ENCODE measurements around the gene PRR19.

PRR19 gene

DNA sequence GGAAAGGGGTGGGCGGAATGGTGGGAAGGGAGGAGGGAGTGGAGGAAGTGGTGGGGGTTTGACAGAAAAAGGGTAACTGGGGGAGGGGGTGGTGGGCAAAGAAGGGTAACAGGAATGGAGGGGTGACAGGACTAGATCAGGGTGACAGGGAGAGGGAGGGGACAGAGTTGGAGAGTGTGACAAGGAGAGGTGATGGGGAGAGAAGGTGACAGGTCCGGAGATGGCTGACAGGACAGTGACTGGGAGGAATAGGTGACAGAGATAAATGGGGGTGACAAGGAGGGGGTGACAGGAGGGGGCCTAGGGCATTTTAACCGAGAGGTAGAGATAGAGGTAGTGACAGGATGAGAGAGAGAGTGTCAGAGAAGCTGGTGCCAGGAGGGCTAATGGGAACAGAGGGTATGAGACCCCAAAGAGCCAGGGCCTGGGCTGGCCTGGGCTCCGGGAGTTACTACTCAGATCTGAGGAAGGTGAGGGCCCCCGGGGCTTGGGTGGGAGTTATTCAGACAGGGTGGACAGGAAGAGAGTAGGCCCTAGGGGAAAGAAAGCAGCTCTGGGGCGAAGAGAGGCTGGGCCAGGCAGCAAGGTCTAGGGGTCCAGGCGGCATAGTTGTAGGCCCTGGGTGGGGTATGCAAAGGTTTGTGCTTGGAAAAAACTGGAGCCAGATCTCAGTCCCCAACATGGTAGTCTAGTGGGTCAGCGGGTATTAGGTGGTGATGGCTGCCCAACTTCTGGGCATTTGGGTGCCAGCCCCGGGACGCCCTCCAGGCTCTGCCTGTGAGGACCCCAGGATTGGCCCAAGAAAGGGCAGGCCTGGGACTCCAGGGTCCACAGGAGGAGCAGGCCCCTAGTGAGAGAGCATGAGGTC is 32.2 kb upstream of the PRR19 start:
- no peak for FAIRE-seq
- DNase-seq (ENCODE audit: insufficient read length, low spot score), result no peak
- TF ChIP-seq, protein P1, sequence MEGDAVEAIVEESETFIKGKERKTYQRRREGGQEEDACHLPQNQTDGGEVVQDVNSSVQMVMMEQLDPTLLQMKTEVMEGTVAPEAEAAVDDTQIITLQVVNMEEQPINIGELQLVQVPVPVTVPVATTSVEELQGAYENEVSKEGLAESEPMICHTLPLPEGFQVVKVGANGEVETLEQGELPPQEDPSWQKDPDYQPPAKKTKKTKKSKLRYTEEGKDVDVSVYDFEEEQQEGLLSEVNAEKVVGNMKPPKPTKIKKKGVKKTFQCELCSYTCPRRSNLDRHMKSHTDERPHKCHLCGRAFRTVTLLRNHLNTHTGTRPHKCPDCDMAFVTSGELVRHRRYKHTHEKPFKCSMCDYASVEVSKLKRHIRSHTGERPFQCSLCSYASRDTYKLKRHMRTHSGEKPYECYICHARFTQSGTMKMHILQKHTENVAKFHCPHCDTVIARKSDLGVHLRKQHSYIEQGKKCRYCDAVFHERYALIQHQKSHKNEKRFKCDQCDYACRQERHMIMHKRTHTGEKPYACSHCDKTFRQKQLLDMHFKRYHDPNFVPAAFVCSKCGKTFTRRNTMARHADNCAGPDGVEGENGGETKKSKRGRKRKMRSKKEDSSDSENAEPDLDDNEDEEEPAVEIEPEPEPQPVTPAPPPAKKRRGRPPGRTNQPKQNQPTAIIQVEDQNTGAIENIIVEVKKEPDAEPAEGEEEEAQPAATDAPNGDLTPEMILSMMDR (IDR thresholded peaks at IDR 0.05; ENCODE audit: insufficient read depth, missing control alignments), result no peak

DNA sequence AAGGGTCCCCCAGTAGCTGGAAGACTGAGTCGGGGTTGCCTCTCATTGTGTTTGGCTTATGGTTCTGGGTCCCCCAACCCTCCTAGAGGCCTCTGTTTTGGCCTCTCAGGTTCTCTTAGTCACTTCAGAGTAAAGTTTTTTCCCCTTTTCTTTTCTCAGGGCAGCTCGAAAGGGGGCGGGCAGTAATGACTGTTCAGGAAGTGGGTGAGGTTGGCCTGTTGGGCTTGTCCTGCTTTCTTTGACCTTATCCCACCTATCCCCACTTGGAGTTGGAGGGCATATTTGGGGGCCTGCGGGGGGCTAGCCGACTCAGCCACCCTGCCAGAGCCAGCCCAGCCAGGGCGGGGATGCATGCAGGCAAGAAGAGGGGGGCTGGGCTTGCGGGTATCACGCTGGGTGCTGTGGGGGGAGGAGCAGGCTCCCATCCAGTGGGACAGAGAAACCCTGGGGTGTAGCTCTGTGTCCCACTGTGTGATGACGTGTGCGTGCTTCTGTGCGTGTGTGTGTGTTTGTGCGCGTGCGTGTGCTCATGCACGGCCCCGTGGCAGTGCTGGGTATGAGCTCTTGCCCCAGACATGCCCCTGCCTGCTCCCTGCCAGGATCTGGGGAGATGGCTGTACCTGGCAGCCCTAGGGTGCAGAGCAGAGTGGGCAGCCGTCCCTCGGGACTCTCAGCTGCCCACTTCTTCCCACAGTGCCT is 31.4 kb upstream of the PRR19 start:
- no peak for FAIRE-seq
- TF ChIP-seq, protein P1 (IDR thresholded peaks at IDR 0.05; ENCODE audit: insufficient read depth, missing control alignments), result no peak
- no peak for DNase-seq (ENCODE audit: insufficient read length, low spot score)

DNA sequence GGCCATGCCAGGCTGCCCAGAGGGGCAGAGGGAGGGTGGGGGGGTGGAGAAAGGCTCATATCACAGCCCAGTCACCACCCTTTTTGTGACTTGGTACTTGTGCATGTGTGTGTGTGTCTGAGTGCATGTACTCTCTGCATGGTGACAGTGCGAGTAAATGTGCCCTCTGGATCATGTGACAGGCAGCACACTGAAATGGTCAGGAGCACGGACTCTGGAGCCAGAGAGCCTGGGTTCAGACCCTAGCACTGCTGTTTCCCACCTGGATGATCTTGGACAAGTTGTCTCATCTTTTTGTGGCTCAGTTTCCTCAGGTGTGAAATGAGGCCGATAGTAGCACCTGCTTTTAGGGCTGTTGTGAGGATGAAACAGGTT is 30.9 kb upstream of the PRR19 start:
- TF ChIP-seq, protein P1 (IDR thresholded peaks at IDR 0.05; ENCODE audit: insufficient read depth, missing control alignments), result no peak
- no peak for FAIRE-seq
- DNase-seq (ENCODE audit: insufficient read length, low spot score), result no peak

DNA sequence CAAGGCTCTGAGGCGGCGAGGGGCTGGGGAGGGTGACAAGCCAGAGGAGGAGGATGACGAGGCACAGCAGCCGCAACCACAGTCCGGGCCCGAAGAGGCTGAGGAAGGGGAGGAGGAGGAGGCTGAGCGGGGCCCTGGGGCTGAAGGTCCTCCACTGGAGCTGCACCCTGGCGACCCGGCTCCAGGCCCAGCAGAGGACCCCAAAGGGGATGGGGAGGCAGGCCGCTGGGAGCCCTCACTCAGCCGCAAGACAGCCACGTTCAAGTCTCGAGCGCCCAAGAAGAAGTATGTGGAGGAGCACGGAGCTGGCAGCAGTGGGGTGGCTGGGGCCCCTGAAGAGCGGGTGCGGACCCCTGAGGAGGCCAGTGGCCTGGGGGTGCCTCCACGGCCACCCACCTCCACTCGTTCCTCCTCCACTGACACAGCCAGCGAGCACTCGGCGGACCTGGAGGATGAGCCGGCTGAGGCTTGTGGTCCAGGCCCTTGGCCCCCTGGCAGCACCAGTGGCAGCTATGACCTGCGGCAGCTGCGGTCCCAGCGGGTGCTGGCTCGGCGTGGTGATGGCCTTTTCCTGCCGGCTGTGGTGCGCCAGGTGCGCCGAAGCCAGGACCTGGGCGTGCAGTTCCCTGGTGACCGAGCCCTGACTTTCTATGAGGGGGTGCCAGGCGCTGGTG is 29.9 kb upstream of the PRR19 start:
- TF ChIP-seq, protein P1 (IDR thresholded peaks at IDR 0.05; ENCODE audit: insufficient read depth, missing control alignments), result no peak
- no peak for FAIRE-seq

DNA sequence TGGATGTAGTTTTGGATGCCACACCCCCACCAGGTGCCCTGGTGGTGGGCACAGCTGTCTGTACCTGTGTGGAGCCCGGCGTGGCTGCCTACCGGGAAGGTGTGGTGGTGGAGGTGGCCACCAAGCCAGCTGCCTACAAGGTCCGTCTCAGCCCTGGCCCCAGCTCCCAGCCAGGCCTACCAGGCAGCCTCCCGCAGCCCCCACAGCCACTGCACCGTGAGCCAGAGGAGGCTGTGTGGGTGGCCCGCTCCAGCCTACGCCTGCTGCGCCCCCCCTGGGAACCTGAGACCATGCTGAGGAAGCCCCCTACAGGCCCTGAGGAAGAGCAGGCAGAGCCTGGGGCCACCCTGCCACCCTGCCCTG is 29.4 kb upstream of the PRR19 start:
- no peak for DNase-seq (ENCODE audit: insufficient read length, low spot score)
- FAIRE-seq, result no peak
- TF ChIP-seq, protein P1 (IDR thresholded peaks at IDR 0.05; ENCODE audit: insufficient read depth, missing control alignments), result no peak

More for the DNA sequence above, 29.9 kb upstream of the PRR19 start:
- no peak for DNase-seq (ENCODE audit: insufficient read length, low spot score)

DNA sequence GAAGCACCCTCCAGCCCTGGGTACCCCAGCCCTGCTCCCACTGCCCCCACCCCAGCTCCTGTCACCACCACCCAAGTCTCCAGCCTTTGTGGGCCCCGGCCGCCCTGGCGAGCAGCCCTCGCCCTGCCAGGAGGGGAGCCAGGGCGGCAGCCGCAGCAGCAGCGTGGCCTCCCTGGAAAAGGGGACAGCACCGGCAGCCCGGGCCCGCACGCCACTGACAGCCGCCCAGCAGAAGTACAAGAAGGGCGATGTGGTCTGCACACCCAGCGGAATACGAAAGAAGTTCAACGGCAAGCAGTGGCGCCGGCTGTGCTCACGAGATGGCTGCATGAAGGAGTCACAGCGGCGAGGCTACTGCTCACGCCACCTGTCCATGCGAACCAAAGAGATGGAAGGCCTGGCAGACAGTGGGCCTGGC is 28.9 kb upstream of the PRR19 start:
- FAIRE-seq, result no peak
- TF ChIP-seq, protein P1 (IDR thresholded peaks at IDR 0.05; ENCODE audit: insufficient read depth, missing control alignments), result no peak
- no peak for DNase-seq (ENCODE audit: insufficient read length, low spot score)

Measured in D721Med (cell line).